Lower lobe of right lung (tissue), 2 donors: Measurements from ENCODE around the gene MOAP1. TPM values are rescaled to one million over a fixed set of nuclear protein-coding genes. Genes with fewer than 3 reads are reported as not detected.
"Not testable (repeated sequence)": the region's sequence is repeated elsewhere in the genome, so short reads cannot be mapped to it uniquely, and the experiment has no call there.

Source experiments
- ATAC-seq, 2 donors: fragments of 200-7000 bp; cut with Tn5 transposase; one replicate each; pipeline ENCODE4 v1.9.1; 2020 to 2022; ENCODE audit warnings: mild to moderate bottlenecking in 2 of 2, moderate library complexity in 2 of 2
- DNase-seq: peaks from one replicate; pipeline ENCODE4 v3.0.0-alpha.2; 2020
- H3K27ac ChIP-seq: fragments of 200-600 bp; one replicate; pipeline ENCODE4 v1.8.0; 2022
- H3K27me3 ChIP-seq: fragments of 200-600 bp; one replicate; pipeline ENCODE4 v1.8.0; 2022; ENCODE audit warnings: low read depth
- H3K36me3 ChIP-seq: fragments of 200-600 bp; one replicate; pipeline ENCODE4 v1.8.0; 2022; ENCODE audit warnings: mild to moderate bottlenecking
- H3K4me1 ChIP-seq: fragments of 200-600 bp; one replicate; pipeline ENCODE4 v1.8.0; 2022
- H3K4me3 ChIP-seq: fragments of 200-600 bp; one replicate; pipeline ENCODE4 v1.8.0; 2022; ENCODE audit warnings: mild to moderate bottlenecking
- H3K9me3 ChIP-seq: fragments of 200-600 bp; one replicate; pipeline ENCODE4 v1.8.0; 2022
- intact Hi-C: fragments of 100-400 bp; cut with DNase I; formaldehyde crosslinking; loops from one replicate; pipeline ENCODE4 v1.11.0; 2022
- total RNA-seq: library from RNA; stranded (reverse); fragmentation: NEBNext Ultra II Directional; extraction: Animal tissue kit (Norgen Biotek cat#: 25700); gene quantifications from one replicate; pipeline ENCODE4 v1.2.1, GENCODE V29; 2021
- TF ChIP-seq, protein P1 (sequence below): fragments of 200-600 bp; IDR thresholded peaks from one replicate; pipeline ENCODE4 v1.8.0; 2022; ENCODE audit warnings: antibody characterized with exemption, mild to moderate bottlenecking
- donor health status: DM: no; HTN: yes; CAD: no; lungs with severe emphysema.

MOAP1 gene
- total RNA-seq, 1 donor from 2014 or later: 30.3 TPM

DNA sequence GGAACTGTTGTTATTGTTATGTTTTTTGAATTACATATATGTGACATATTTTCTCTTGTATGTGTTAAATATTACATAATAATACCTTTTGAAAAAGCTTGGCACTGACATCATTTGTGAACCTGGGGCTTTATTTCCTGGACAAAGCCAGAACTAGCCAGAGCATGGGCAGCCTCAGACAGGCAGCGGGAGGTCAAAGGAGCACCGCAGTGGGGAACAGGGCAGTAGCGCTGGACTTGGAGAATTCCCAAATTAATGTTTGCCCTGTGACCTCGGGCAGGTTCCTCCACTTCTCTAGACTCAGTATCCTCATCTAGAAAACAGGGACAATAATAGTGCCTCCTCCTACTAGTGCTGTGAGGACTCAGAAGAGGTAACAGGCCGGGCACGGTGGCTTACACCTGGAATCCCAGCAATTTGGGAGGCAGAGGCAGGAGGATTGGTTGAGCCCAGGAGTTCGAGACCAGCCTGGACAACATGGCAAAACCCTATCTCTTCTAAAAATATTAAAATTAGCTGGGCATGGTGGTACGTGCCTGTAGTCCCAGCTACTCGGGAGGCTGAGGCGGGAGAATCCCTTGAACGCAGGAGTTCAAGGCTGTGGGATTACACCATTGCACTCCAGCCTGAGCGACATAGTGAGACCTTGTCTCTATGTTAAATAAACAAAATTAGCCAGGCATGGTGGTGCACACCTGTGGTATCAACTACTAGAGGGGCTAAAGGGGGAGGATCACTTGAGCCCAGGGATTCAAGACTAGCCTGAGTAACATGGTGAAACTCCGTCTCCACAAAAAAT lies 41.6 kb downstream of the MOAP1 start:
- no peak overlapping the region for H3K4me3 ChIP-seq
- no peaks in the 10 kb centered on the region for H3K36me3 ChIP-seq
- no peak overlapping the region for H3K27ac ChIP-seq
- peaks cover 4% of the 10 kb centered on the region for H3K4me1 ChIP-seq
- intact Hi-C loops: no loop called here
- TF ChIP-seq, protein P1, sequence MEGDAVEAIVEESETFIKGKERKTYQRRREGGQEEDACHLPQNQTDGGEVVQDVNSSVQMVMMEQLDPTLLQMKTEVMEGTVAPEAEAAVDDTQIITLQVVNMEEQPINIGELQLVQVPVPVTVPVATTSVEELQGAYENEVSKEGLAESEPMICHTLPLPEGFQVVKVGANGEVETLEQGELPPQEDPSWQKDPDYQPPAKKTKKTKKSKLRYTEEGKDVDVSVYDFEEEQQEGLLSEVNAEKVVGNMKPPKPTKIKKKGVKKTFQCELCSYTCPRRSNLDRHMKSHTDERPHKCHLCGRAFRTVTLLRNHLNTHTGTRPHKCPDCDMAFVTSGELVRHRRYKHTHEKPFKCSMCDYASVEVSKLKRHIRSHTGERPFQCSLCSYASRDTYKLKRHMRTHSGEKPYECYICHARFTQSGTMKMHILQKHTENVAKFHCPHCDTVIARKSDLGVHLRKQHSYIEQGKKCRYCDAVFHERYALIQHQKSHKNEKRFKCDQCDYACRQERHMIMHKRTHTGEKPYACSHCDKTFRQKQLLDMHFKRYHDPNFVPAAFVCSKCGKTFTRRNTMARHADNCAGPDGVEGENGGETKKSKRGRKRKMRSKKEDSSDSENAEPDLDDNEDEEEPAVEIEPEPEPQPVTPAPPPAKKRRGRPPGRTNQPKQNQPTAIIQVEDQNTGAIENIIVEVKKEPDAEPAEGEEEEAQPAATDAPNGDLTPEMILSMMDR: no peak
- no peaks in the 10 kb centered on the region for H3K9me3 ChIP-seq
- DNase-seq (no peak), ATAC-seq (no peak)
- no peaks in the 10 kb centered on the region for H3K27me3 ChIP-seq

DNA sequence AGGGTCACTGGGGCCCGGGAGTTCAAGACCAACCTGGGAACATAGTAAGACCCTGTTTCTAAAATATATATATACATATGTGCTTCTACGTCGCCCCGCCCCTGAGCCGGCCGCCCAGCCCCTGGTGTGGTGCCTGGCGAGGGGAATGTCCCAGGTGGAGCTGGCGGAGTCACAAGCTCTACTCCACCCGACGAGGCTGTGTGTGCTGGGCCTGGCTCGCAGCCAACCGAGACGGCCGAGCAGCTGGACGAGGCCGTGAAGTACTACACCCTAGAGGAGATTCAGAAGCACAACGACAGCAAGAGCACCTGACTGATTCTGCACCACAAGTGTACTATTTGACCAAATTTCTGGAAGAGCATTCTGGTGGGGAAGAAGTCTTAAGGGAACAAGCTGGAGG lies 46.8 kb downstream of the MOAP1 start:
- Histone ChIP-seq H3K27ac (no peak overlapping the region), H3K4me3 (no peak overlapping the region), H3K4me1 (peaks cover 16% of the 10 kb centered on the region), H3K27me3 (no peaks in the 10 kb centered on the region), H3K9me3 (no peaks in the 10 kb centered on the region), H3K36me3 (no peaks in the 10 kb centered on the region)
- TF ChIP-seq, protein P1: no peak
- intact Hi-C loops: loop anchor here (10.0 kb wide), 1 partner anchor 183 kb away; no protein-coding TSS in a partner anchor
- peak; percentile 73 for DNase-seq
- ATAC-seq: peak; percentile 74 to 84

DNA sequence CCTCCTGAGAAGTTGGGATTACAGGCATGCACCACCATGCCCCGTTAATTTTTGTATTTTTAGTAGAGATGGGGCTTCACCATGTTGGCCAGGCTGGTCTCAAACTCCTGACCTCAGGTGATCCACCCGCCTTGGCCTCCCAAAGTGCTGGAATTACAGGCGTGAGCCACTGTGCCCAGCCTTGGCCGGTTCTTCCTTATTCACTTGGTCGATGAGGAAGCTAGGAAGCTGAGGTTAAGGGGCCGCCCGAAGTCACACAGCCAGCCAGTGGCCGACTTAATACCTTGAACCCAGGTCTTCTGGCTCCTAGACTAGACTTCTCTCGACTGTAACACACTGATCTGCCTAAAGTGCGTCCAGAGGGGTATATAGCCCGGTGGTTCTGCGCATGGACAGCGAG lies 48.2 kb downstream of the MOAP1 start:
- not testable (repeated sequence) for DNase-seq

DNA sequence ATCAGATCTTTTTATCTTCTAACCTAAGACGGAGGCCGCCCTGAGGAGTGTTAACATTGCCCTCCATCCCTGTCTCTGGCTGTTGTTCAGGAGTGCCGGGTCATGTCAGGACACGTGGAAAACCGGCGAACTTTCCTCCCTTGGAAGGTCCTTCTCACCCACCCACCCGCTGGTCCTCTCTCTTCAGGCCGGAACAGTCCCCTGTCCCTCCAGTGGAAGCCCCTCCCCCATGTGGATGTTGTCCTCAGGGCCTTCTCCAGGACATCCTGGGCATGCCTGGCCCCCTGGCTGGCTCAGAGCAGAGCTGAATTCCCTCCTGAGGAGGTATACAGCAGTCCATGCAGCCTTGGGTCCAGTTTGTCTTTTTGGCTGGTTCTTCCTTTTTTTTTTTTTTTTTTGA lies 48.7 kb downstream of the MOAP1 start:
- Histone ChIP-seq H3K36me3 (no peaks in the 10 kb centered on the region), H3K9me3 (no peaks in the 10 kb centered on the region), H3K27me3 (no peaks in the 10 kb centered on the region), H3K4me3 (no peak overlapping the region), H3K4me1 (peaks cover 18% of the 10 kb centered on the region), H3K27ac (no peak overlapping the region)
- TF ChIP-seq, protein P1: no peak
- no peak for DNase-seq
- intact Hi-C loops: loop anchor here (10.0 kb wide), 1 partner anchor 181 kb away; no protein-coding TSS in a partner anchor
- no peak for ATAC-seq

More for the DNA sequence above, 48.2 kb downstream of the MOAP1 start:
- H3K36me3 ChIP-seq, H3K27me3 ChIP-seq, H3K9me3 ChIP-seq, H3K27ac ChIP-seq, ATAC-seq, H3K4me3 ChIP-seq: not testable (repeated sequence)
- intact Hi-C loops: loop anchor here (10.0 kb wide), 1 partner anchor 182 kb away; no protein-coding TSS in a partner anchor
- peaks cover 18% of the 10 kb centered on the region for H3K4me1 ChIP-seq

DNA sequence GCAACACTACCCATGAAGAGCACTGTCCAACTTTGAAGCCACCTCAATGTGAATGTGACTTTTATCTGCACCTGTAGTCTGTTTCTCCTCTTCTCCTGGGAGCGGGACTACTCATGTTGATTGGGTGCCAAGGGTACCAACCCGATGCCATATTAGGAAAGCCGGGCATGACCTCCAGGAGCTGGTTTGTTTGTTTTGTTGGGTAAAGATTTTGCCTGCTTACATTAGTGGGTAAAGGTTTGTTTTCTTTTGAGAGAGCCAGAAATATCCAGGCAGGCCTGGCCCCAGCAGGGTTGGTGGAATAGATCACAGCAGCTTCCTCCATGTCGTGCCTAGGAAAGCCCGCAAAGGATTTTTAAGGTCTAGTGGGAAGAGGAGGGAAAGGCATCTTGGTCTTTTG lies 49.3 kb downstream of the MOAP1 start:
- no peaks in the 10 kb centered on the region for H3K27me3 ChIP-seq
- no peak for ATAC-seq
- DNase-seq: no peak
- TF ChIP-seq, protein P1: no peak
- intact Hi-C loops: loop anchor here (10.0 kb wide), 1 partner anchor 181 kb away; no protein-coding TSS in a partner anchor
- H3K36me3 ChIP-seq: no peaks in the 10 kb centered on the region
- H3K27ac ChIP-seq: no peak overlapping the region
- no peak overlapping the region for H3K4me3 ChIP-seq
- peaks cover 18% of the 10 kb centered on the region for H3K4me1 ChIP-seq
- H3K9me3 ChIP-seq: no peaks in the 10 kb centered on the region

DNA sequence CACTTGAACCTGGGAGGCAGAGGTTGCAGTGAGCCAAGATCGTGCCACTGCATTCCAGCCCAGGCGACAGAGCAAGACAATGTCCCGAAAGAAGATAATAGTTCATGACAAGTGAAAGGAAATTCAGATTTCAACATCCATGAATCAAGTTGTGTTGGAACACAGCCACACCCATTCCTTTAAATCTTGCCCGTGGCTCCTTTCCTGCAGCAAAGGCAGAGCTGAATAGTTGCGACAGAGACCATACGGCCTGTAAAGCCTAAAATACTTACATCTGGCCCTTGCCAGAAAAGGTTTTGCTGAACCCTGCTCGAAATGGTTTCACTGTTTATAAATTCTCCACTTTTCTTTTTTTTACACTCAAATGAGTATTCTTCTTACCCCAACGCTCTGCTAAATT lies 51.2 kb downstream of the MOAP1 start:
- Histone ChIP-seq H3K27ac (peak overlapping the region; percentile 48), H3K36me3 (no peaks in the 10 kb centered on the region), H3K4me3 (no peak overlapping the region), H3K27me3 (no peaks in the 10 kb centered on the region), H3K4me1 (peaks cover 27% of the 10 kb centered on the region), H3K9me3 (no peaks in the 10 kb centered on the region)
- no peak for DNase-seq
- ATAC-seq: peak; percentile 26 to 35
- intact Hi-C loops: loop anchor here (10.0 kb wide), 1 partner anchor 179 kb away; no protein-coding TSS in a partner anchor
- TF ChIP-seq, protein P1: no peak
